ENCODE measurements around the gene CYBC1. TPM values are rescaled to one million over a fixed set of nuclear protein-coding genes. Genes with fewer than 3 reads are reported as not detected.

Gene CYBC1
- total and polyA plus RNA-seq, 8 donors = 35.9 to 196 (median 44.3) TPM

DNA sequence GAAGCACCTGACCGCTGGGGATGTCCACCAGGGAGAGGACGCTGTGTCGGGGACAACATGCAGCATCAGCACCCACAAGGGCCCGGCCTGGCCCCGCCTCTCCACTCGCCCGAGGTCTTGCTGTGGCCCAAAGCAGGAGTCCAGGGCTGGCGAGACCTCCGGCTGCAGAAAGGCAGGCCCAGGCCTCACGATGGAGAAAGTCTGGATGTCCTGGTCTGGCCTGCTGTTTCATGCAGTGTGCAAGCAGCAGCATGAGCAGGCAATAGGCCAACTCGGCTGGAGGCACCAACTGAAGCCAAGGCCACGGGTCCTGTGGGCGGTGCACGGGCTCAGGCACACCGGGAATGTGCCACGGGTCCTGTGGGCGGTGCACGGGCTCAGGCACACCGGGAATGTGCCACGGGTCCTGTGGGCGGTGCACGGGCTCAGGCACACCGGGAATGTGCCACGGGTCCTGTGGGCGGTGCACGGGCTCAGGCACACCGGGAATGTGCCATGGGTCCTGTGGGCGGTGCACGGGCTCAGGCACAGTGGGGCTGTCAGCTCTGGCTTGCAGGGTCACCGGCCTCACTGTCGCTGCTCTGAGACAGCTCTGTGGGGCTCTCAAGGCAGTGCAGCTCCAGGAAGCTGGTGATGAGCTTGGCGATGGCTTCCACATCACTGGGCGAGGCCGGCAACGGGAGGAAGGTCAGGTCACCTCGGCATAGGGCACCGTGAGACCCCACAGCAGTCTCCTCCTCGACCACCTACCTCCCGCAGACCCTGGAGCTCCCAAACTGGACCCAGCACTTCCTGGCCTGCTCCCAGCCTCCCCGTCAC is 6.9 kb downstream of the CYBC1 start:
- TF ChIP-seq, protein P1, sequence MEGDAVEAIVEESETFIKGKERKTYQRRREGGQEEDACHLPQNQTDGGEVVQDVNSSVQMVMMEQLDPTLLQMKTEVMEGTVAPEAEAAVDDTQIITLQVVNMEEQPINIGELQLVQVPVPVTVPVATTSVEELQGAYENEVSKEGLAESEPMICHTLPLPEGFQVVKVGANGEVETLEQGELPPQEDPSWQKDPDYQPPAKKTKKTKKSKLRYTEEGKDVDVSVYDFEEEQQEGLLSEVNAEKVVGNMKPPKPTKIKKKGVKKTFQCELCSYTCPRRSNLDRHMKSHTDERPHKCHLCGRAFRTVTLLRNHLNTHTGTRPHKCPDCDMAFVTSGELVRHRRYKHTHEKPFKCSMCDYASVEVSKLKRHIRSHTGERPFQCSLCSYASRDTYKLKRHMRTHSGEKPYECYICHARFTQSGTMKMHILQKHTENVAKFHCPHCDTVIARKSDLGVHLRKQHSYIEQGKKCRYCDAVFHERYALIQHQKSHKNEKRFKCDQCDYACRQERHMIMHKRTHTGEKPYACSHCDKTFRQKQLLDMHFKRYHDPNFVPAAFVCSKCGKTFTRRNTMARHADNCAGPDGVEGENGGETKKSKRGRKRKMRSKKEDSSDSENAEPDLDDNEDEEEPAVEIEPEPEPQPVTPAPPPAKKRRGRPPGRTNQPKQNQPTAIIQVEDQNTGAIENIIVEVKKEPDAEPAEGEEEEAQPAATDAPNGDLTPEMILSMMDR (IDR thresholded peaks at IDR 0.05) = no peak
- TF ChIP-seq POLR2AphosphoS5 (IDR thresholded peaks at IDR 0.05) = no peak
- no peak for TF ChIP-seq POLR2A (IDR thresholded peaks at IDR 0.05)
- no peak for TF ChIP-seq EP300 (IDR thresholded peaks at IDR 0.05)
- Histone ChIP-seq H3K36me3 (peaks cover 12 to 74% (median 68%) of the 10 kb centered on the region in 4 donors), H3K4me3 (no peak overlapping the region), H3K27ac (no peak overlapping the region), H3K27me3 (no peaks in the 10 kb centered on the region), H3K4me1 (peaks cover 12 to 55% (median 30%) of the 10 kb centered on the region in 4 donors), H3K9me3 (no peaks in the 10 kb centered on the region)
- DNase-seq = no peak
- 72 to 84% (median 79%) methylated on average over 17 to 36 of the region's 40 CpGs for WGBS, 5 donors
- intact Hi-C loops (cut with DNase I; ENCODE audit: low total_unique reads) = no loop called here

DNA sequence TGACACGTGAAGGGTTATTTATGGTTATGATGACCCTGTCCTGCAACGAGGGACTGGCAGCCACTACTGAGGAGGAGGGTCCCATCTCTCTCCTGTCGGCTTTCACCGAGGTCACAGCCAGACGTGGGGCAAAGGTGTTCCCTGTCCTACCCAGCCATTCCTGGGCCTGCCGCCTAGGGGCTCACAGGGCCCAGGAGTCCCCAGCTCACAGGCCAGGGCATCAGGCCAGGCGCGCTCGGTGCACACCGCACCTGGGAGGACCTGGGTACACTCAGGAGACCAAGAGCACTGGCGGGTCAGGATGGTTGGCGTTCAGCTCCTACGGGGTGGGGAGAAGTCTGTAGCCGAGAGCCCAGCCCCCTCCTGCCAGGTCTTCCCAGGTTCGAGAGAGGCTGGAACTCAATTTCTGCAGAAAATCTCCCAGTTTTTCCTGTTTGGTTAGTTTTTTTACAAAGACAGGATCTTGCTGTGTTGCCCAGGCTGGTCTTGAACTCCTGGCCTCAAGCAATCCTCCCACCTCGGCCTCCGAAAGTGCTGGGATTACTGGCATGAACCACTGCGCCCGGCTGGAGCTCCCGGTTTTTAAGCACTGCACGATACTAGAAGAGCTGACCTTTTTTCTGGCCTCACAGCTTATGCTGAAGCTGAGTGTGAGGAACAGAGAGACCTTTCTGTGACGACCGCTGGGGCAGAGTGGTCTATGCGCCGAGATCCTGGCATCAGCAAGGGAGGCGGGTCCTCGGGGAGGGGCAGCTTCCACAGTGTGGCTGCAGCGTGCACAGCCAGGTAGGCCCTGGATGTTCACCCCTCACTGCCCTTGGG is 7.7 kb downstream of the CYBC1 start:
- Histone ChIP-seq H3K4me3 (no peak overlapping the region), H3K27me3 (no peaks in the 10 kb centered on the region), H3K9me3 (no peaks in the 10 kb centered on the region), H3K4me1 (peaks cover 12 to 52% (median 30%) of the 10 kb centered on the region in 4 donors), H3K27ac (no peak overlapping the region), H3K36me3 (peaks cover 12 to 75% (median 69%) of the 10 kb centered on the region in 4 donors)
- intact Hi-C loops (cut with DNase I; ENCODE audit: low total_unique reads) = no loop called here
- WGBS, 5 donors = 84 to 88% (median 87%) methylated on average over 21 to 28 of the region's 28 CpGs
- no peak for TF ChIP-seq EP300 (IDR thresholded peaks at IDR 0.05)
- no peak for DNase-seq

DNA sequence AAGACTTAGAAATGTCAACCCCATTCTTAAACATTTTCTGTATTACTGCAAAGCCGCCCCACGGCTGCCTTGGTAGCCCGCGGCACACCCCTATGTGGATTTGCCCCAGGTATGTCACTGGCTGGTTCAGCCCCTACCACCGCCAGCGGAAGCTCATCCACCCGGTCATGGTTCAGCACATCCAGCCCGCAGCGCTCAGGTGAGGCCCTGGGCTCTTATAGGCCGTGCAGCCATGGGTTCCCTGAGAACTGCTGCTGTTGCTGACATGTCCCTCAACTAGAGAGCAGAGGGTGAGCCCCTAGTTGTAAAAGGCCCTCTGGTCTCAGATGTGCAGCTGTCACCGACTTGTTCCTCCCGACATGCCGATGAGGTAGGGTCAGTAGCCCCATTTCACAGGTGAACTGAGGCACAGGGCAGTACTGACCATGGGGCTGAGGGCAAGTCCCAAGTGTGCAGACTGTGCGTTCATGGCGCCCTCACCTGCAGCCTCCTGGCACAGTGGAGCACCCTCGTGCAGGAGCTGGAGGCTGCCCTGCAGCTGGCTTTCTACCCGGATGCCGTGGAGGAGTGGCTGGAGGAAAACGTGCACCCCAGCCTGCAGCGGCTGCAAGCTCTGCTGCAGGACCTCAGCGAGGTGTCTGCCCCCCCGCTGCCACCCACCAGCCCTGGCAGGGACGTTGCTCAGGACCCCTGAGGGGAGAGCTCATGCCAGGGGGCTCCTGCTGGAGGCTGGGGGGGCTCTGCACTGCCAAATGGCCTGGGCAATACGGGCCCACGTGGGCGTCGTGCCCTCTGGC is 8.7 kb downstream of the CYBC1 start:
- no peak for TF ChIP-seq POLR2A (IDR thresholded peaks at IDR 0.05)
- no peak for TF ChIP-seq POLR2AphosphoS5 (IDR thresholded peaks at IDR 0.05)
- TF ChIP-seq, protein P1 (IDR thresholded peaks at IDR 0.05) = no peak
- H3K27ac ChIP-seq = peak overlapping the region in 1 of 5 donors; percentile 53
- H3K9me3 ChIP-seq = no peaks in the 10 kb centered on the region
- H3K36me3 ChIP-seq = peaks cover 16 to 79% (median 75%) of the 10 kb centered on the region in 4 donors
- no peaks in the 10 kb centered on the region for H3K27me3 ChIP-seq
- H3K4me3 ChIP-seq = no peak overlapping the region
- 79 to 88% (median 85%) methylated on average over 11 to 27 of the region's 27 CpGs for WGBS, 5 donors
- intact Hi-C loops (cut with DNase I; ENCODE audit: low total_unique reads) = no loop called here
- H3K4me1 ChIP-seq = peaks cover 12 to 45% (median 30%) of the 10 kb centered on the region in 4 donors
- DNase-seq = no peak

DNA sequence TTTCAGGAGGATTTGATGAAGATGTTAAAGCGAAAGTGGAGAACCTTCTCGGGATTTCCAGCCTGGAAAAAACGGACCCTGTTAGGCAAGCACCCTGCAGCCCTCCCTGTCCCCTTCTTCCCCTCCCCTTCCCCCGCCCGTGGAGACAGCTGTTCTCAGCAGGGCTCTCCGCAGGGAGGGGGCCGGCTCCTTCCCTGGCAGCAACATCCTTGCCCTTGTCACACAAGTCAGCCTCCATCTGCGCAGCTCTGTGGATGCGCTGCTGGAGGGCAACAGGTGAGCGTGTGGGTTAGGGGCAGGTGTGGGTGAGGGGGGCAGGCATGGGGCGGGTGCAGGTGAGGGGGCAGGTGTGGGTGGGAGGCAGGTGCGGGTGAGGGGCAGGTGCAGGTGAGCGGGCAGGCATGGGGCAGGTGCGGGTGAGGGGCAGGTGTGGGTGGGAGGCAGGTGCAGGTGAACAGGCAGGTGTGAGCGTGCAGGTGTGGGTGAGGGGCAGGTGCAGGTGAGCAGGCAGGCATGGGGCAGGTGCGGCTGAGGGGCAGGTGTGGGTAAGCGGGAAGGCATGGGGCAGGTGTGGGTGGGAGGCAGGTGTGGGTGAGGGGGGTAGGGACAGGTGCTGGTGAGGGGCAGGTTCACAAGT is 9.4 kb downstream of the CYBC1 start:
- intact Hi-C loops (cut with DNase I; ENCODE audit: low total_unique reads) = no loop called here
- no peaks in the 10 kb centered on the region for H3K9me3 ChIP-seq
- H3K4me1 ChIP-seq = peaks cover 11 to 37% (median 23%) of the 10 kb centered on the region in 4 donors
- H3K27me3 ChIP-seq = no peaks in the 10 kb centered on the region
- peak in 1 of 2 donors; percentile 73 for DNase-seq
- TF ChIP-seq, protein P1 (IDR thresholded peaks at IDR 0.05) = no peak
- WGBS, 5 donors = 57 to 71% (median 62%) methylated on average over 14 to 17 of the region's 17 CpGs
- peak overlapping the region in 3 of 5 donors; percentile 22 to 58 (median 53) for H3K27ac ChIP-seq
- peaks cover 16 to 87% (median 76%) of the 10 kb centered on the region in 4 donors for H3K36me3 ChIP-seq
- no peak overlapping the region for H3K4me3 ChIP-seq
